Measurements from ENCODE around the gene RBM33. TPM values are rescaled to one million over a fixed set of nuclear protein-coding genes. Genes with fewer than 3 reads are reported as not detected.

The RBM33 gene
- total RNA-seq, 1 experiment from 2014 or later = 45.2 TPM

DNA sequence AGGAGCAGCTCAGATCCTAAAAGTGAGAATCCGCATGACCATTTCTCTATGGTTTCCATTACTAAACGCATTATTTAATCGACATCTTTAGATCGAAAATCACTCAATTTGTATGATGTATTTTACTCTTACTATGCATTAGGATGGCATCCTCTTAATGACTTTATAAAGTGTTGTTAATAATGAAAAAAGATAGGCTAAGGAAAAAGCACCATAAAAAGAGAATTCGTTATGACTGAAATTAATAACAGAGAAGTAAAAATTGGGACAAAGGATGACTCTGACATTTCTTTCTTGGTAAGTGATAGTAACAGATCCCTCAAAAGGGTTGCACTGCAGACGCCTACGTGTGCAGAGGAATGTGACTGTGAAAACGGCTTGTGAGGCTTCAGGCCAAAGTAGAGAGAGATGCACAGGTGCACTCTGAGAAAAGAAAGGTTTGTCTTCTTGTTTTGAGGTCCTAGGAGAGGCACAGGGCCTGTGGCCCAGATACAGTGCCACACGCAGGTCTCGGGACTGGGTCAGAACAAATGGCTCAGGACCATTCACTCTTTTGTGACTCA lies 23.0 kb upstream of the RBM33 start:
- no peak for DNase-seq (ENCODE audit: low spot score)

DNA sequence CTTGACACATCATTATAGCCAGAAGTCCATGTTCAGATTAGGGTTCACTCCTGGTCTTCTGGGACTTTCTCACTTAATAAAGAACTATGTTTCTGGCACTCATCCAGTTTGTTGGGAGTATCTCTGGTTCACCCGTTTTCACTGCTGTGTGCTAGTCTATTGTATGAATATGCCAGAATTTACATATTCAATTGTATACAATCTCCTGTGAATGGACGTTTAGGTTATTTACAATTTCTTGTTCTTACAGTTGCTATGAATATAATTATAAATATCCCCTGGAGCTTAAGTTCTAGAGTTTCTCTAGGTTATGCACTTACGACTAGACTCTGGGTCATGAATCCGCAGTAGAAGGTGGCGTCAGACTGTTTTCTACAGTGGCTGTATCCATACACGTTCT lies 20.0 kb upstream of the RBM33 start:
- DNase-seq (ENCODE audit: low spot score) = no peak

DNA sequence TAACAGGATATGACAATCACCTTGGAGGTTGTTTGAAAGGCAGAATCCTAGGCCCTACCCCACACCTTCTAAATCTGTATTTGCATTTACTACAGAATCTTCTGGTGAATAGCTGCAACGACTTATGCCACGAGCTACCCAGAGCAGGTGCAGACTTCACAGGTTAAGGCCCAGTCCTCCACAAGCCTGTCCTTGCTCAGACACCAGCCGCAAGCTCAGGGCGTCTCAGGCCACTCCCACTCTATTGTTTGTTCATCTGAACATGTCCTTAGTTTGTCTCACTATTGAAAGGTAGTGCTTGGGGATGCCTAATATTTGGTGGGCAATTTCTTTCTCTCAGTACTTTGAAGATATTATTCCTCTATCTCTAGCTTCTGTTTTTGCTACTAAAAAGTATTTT lies 18.9 kb upstream of the RBM33 start:
- DNase-seq (ENCODE audit: low spot score) = no peak

DNA sequence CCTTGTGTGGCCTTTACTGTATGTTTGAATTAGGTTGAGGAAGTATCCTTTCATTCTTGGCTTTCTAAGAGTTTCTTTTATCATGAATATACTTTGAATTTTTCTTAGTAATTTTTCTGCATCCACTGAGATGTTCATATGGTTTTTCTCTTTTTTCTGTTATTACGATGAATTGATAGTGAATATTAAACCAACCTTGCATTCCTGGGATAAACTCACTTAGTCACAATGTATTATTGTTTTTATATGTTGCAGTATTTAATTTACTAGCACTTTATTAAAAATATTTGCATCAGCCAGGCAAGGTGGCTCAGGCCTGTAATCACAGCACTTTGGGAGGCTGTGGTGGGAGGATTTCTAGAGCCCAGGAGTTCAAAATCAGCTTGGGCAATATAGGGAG lies 15.3 kb upstream of the RBM33 start:
- no peak for DNase-seq (ENCODE audit: low spot score)

DNA sequence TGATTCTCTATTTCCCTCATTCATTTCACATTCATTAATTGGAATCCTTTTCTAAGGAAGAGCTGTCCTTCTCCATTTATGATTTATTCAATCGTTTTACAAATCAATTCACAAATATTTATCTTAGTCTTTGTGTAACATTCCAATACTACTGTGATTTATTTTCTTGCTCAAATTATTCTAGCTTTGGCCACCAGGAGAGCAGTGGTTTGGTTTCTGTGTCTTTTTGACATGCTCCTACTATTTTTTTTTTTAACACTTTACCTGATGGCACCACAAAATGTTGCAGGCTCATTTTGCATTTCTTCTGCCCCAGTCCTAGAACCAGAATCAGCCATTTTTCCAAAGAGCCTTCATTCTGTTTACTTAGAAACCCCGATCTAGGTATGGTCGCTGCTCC lies 13.3 kb upstream of the RBM33 start:
- DNase-seq (ENCODE audit: low spot score) = no peak

DNA sequence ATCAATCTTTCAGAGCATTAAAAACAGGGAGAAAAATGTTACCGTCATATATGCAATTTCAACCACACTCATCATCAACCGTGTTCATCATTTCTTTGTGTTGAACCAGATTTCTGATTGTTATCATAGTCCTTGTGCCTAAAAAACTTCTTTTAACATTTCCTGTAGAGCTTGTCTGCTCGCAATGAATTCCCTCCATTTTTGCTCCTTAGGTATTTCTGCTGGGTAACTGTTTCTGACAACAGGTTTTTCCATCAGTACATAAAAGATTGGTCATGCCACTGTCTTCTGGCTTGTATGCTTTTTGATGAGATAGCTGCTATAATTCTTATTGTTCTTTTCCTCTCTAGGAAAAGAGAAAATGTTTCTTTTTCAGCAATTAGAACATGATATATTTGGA lies 8.6 kb upstream of the RBM33 start:
- no peak for DNase-seq (ENCODE audit: low spot score)

DNA sequence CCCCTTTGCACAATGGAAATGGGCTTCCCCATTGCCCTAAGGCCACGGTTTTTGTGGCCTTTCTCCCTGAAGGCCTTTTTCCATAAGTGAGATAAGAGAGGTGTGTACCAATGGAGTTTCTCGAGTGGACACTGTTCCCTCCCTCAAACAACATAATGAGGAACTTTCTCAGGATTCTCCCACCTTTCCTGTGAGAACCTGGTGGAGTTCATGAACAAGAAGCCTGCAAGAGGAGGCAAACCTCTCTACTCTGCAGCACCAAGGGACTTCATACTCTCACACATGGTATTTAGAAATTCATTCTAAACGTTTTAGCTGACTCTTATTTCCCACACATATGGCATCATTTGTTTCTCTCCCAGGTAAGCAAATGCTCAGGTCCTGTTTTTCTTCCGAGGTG lies 7.3 kb upstream of the RBM33 start:
- no peak for DNase-seq (ENCODE audit: low spot score)

DNA sequence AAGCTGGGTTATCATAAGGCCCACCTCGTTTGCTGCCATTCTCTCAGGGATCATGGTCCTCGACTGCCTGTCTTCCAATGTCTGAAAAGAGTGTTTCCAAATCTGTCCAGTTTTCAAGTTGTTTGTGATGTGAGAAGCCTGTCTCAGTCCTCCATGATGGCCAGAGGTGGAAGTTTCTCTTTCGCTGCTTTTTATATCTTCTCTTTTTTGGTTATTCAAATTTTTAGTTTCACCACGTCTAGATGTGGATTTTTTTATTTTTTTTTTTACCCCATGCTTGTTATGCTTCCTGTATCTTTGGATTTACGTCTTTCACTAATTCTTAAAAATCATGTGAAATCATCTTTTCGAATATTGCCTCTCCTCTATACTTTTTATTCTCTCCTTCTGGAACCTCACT lies 6.1 kb upstream of the RBM33 start:
- no peak for DNase-seq (ENCODE audit: low spot score)

DNA sequence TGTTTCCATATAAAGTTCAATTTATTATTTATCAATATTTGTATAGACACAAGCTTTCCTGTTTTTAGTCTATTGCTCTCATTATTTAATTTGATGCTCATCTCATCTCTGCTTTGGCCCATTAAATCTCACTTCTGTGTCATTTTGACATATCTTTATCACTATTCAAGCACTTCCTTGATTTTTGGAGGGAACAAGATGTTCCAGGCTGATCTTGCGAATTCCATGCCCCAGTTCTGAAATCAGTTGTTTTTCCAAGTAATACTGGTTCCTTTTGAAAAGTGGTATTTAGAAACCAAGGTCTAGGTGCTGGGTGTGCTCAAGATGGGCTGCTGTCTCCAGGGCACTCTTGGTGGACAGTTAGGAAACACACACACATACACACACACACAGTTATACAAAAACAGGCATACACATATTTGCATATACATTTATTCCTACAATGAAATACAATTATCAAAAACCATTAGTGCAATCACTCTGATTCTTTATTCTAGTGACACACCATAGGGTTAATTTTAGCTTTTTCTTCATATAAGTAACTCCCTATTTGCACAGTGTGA lies 4.4 kb upstream of the RBM33 start:
- no peak for DNase-seq (ENCODE audit: low spot score)

DNA sequence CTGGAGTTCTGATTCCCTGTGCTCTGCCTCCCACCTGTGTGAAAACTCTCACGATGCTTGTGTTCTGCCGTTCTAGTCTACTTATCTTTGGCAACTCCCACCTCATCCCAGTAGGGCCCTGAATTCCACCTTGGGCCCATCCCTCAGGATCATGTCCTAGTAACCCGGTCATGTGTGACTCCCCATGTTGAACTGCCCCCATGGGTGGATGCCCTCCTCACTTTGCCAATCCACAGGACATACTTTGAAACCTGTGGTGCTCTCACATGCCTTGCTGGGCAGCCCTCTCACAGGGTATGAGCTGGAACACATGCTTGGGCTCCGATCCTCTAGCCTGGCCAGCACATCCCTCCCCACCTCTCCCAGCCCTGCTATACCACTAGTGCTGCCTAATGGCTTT lies 3.8 kb upstream of the RBM33 start:
- no peak for DNase-seq (ENCODE audit: low spot score)

DNA sequence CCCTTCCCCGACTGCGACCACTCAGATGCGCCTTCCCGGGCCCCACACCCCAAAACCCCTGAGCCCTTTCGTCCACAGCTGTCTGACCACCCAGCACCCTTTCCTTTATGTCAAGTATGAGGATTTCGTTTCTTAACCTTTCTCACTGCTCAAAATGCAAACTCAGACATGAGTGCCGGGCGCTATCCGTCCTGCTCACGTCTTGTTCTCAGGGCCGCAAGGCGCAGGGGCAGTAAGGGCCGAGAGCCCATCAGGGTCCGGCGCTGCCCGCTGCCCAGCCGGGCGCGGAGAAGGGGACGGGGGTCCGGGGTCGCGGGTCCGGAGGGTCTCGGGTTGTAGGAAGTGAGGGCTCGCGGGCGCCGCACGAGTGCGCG lies 670 bp upstream of the RBM33 start:
- DNase-seq (ENCODE audit: low spot score) = no peak

DNA sequence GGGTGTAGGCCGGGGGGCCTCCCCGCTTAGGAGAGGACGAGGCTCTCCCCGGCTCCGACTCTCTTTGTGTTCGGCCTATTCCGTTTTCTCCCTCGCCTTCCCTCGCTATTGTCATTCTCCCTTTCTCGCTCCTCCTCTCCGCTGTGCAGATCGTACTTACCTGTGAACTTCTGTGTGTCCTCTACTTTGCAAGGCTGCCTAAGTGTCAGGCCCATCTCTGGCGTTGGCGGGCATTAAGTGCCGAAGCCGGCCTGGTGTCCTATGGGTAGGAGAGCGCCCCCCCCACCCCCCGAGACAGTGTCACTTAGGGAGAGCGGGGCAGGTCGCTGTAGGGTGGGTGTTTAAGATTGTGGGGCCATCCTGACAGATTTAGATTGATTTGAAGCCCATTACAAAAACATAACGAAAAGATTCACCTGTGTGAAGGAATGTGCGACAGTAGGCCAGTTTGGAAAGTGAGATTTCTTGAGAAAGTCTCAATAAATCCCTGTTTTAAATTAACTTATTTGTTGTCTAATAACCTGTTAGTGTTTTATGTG lies 579 bp downstream of the RBM33 start:
- DNase-seq (ENCODE audit: low spot score) = peak; percentile 71

- DNase-seq (ENCODE audit: low spot score) = no peak
Measured at GRCh38 chr7:155645662-155646061, 1.2 kb downstream of the RBM33 start.

DNA sequence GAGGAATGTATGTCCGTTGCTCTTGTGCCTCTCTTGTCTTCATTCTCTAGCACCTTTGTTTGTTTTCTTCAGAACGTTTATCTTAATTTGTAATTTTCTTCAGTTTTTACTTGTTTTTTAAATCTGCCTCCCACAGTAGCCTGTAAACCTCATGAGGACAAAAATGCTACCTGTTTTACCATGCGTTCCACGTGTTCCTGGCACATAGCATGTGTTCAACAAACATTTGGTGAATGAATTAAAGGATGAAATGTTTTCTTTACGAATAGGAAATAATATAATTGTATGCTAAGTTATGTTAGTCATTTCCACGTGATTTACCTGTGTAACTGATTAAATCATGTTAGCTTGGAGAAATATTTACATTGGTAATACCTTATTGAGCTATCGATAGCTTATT lies 2.2 kb downstream of the RBM33 start:
- no peak for DNase-seq (ENCODE audit: low spot score)

GRCh38 chr7:155647302-155647701 lies 2.8 kb downstream of the RBM33 start:
- no peak for DNase-seq (ENCODE audit: low spot score)

DNA sequence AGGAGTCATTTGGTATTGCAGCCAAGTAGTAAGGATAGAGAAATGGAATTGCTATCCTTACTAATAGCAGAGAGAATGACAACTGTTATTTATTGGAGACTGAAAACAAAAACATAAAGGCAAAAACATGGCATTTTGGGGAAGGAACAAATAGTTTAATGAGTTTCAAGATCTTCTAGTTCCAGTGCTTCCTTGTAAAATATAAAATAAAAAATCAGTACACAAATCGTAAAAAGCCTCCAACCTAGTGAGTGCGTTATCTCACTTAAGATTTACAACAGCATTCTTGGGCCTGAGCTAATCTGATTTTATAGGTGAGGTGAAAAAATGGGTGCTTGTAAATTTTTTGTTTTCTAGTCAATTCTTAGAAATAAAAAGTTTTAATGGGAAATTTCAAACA lies 3.3 kb downstream of the RBM33 start:
- DNase-seq (ENCODE audit: low spot score) = no peak

DNA sequence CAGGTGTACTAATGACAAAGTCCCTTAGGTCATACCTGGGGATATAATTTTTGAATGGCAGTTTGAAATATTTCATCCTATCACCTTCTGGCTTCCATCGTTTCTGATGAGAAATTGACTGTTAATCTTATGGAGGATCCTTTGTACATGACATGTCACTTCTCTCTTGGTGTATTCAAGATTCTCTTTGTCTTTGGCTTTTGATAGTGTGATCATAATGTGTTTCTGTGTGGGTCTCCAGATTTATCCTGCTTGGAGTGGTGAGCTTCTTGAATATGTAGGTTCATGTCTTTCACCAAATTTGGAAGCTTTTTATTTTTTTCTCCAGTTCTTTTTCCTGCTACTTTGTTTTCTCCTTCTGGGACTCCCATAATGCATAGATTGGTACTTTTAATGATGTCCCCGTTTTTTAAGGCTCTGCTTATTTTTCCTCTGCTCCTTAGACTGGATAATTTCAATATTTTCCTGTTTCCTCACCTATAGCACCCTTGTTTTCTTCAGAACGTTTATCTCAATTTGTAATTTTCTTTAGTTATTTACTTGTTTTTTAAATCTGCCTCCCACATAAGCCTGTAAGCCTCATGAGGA lies 4.4 kb downstream of the RBM33 start:
- no peak for DNase-seq (ENCODE audit: low spot score)

GRCh38 chr7:155649588-155649987 lies 5.1 kb downstream of the RBM33 start:
- no peak for DNase-seq (ENCODE audit: low spot score)

DNA sequence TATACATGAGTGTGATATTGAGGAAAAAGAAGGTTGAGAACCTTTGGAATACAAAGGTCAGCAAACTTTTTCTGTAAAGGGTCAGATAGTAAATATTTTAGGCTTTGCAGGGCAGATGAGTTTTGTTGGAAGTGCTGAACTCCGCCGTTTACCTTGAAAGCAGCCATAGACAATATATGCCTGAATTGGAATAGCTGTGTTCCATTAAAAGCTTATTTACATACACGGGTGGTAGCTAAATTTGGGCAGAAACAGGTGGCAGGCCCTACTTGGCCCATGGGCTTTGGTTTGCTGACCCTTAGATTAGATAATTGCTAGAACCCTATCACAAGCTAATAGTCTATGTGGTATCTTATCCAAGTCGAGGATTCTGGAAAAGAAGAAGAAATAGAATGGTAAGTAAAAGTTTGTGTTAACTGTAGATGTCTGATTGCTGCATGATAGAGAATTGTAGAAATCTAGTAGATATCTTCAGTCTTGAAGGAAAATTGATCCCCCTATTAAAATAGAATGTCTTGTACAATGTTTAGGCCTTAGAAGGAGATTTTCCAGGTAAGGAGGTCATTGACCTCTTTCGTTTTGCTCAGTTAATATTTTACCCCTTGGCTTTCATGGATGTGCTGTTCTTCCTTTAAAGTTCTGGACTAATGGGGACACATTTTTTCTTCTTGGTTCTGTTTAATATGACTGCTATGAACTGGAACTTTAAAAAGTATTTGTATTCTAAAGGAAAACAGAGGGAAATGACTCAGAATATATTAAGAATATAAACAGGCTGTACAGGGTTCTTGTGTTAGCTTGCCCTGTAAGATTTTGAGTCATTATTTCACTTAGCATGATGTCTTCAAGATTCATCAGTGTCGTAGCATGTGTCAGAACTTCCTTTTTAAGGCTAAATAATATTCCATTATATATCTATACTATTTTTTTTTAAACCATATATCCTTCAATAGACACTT lies 8.0 kb downstream of the RBM33 start:
- no peak for DNase-seq (ENCODE audit: low spot score)

DNA sequence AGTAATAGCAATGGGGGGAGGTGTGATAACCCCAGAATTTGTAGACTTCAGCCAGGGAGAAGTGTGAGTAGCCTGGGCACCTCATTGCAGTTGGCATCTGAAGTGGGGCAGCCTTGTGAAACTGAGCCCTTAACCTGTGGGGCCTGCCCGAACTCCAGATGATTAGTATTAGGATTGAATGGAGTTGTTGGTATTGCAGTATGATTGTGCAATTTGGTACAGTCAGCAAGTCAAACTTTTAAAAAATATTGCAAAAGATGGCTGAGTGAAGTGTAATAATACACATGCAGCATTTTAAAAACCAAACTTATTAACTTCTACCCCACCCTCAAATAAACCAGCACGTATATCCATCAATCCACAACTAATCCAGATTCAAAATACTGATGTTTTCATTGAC lies 9.3 kb downstream of the RBM33 start:
- no peak for DNase-seq (ENCODE audit: low spot score)

GRCh38 chr7:155656891-155657290 lies 12.4 kb downstream of the RBM33 start:
- no peak for DNase-seq (ENCODE audit: low spot score)

- no peak for DNase-seq (ENCODE audit: low spot score)
Measured at GRCh38 chr7:155660059-155660757, 15.7 kb downstream of the RBM33 start.

All from HT-29 (cell line).